ENCODE results near the gene CHST11.

GRCh38 chr12:104433061-104433460, 23.7 kb upstream of the CHST11 start:
- TF ChIP-seq POLR2AphosphoS5 (IDR thresholded peaks at IDR 0.05; ENCODE audit: borderline replicate concordance, low read depth, low read length) (no peak), EZH2 (IDR thresholded peaks at IDR 0.05) (no peak)
